Activated CD4-positive, alpha-beta T cell treated with anti-CD3 and anti-CD28 coated beads, Interleukin-2, Interleukin-6, amounts not matched to agents 100 ng/mL and 50 ng/mL, durations not matched to agents 16 hours and 8 hours (primary cell): ENCODE results near the gene KCNQ2.
A peak's percentile ranks its signal among the peaks of the same experiment; 100 is the strongest.

Experiments used
- DNase-seq: peaks from one replicate; pipeline ENCODE4 v3.0.0-alpha.2; 2020

Gene KCNQ2

DNA sequence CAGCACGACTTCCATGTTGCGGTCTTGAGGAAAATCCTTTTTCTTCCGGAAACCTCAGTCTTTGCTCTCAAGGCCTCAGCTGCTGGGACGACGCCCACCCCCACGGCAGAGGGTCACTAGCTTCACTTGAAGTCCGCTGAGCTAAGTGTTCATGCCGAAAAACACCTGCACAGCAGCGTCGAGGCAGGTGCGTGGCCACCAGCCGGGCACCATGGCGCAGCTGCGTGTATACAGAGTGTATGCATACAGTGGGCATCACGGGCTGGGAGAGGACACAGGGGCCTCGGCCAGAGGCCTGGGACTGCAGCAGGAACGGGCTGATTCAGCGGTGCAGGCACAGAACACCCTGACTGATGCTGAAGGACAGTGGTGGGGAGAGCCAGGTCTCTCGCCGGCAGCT is 20.1 kb downstream of the KCNQ2 start:
- DNase-seq, result no peak

GRCh38 chr20:63451821-63452220 is 20.6 kb downstream of the KCNQ2 start:
- DNase-seq, result no peak

DNA sequence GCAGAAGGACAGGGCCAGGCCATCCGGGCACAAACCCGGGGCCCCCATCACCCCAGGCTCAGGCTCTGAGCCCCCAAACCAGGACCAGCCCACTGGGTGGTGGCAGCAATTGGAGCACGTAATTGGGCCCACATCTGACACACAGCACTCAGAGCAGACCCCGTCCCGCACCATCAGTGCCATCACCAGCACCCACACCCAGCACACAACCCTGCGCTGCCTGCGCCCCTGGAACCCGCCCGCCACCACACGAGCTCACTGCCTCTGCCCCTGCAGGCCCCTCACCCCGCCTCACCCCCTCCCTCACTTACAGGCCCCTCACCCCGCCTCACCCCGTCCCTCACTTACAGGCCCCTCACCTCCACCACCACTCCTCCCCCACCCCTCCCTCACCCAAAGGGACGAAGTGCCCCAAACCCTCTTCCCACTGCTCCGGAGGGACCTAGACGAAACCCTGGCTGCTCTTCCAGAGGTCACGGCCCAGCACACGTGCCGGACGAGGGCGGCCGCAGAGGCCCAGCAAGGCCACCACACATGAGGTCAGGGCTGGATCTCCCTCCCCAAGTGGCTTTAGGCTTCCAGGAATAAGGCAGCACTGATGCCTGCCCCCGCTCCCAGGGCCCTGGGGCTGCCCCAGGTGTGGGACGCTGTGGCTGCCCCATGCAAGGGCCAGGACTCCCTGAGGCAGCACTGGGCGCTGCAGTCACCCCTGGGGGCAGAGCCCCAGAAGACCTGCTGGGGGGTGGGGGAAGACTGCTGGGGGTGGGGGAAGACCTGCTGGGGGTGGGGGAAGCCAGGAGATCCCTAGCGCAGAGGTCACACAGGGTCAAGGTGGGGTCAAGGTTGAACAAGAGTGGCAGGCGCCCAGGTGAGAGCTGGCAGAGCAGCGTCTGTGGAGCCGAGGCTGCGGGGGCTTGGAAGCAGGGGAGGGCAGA is 22.4 kb downstream of the KCNQ2 start:
- DNase-seq, result no peak

- DNase-seq, result no peak
Observed at GRCh38 chr20:63449025-63449424, 23.4 kb downstream of the KCNQ2 start.

DNA sequence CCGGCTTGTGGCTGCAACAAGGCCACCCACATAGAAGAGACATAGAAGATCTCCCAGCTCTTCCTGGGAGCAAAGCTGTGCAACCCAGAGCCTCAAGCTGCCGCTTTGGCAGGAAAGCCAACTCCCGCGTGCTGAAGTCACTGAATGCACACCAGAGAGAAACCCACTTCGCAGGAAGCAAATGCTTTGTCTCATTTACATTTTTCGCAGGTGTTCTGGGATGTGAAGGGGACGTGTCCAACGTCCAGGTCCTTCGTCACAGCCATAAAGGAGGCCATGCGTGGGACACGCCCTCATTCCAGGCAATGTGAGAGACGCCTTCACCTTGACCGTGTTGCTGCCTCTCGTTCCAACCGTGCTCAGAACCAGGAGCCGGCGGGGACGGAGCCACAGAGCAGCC is 24.4 kb downstream of the KCNQ2 start:
- no peak for DNase-seq

DNA sequence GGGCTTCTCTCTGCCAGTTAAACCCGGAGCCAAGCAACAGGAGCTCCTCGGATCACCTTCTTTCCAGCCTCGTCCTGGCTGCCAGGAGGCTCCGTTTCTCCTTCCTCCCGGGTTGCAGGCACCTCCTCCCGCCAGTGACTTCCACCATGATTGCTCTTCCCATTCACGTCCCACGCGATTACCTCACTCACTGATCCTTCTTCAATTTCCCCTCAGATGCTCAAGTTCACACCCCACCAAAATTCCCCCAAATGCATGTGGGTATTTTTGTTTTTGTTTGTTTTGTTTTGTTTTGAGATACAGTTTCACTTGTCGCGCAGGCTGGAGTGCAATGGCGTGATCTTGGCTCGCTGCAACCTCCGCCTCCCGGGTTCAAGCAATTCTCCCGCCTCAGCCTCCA is 25.1 kb downstream of the KCNQ2 start:
- DNase-seq, result no peak

- DNase-seq, result no peak
Observed at GRCh38 chr20:63446216-63447024, 26.0 kb downstream of the KCNQ2 start.

DNA sequence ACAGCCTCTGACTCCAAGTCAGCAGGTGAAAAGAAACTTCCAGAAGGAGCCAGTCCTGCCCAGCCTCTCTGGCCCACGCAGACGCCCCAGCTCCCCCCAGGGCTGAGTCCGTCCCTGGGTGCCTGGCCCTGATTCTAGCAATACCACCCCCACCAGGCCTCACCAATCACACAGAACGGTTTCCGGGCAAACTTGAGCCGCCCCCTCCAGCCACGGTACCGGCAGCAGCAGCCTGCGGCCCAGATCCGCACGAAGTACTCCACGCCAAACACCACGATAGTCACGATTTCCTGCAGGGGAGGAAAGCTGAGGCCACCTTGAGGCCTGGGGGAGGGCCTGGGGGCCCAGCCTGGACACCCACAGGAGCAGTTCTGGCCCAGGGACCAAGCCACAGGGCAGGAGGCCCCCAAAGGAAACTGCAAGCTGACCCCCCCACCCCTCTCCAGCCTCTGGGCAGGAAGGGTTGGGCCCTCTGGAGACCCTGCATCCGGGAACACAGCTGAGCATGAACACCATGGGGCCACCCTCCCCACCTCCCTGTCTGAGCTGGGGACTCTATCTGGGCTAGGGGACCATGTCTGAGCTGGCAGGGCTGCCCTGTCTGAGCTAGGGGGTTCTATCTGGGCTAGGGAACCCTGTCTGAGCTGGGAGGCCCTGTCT is 27.2 kb downstream of the KCNQ2 start:
- no peak for DNase-seq

GRCh38 chr20:63444548-63444947 is 27.9 kb downstream of the KCNQ2 start:
- no peak for DNase-seq

- DNase-seq, result no peak
Observed at GRCh38 chr20:63443606-63444395, 28.7 kb downstream of the KCNQ2 start.

DNA sequence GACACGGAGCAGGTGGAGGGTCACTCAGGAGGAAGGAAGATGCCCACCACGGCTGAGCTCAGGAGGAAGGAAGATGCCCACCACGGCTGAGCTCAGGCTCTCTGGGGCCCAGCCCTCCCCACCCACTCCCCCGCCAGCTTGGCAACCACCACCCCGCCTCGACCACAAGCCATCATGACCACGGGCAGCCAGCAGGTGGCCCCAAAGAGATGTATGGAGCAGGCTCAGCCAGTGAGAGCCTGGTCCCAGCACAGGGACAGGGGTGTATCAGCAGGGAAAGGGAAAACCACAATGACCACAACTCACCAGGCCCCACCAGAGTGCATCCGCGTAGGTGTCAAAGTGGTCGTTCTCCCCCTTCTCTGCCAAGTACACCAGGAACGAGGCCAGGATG is 30.4 kb downstream of the KCNQ2 start:
- peak; percentile 47 for DNase-seq

DNA sequence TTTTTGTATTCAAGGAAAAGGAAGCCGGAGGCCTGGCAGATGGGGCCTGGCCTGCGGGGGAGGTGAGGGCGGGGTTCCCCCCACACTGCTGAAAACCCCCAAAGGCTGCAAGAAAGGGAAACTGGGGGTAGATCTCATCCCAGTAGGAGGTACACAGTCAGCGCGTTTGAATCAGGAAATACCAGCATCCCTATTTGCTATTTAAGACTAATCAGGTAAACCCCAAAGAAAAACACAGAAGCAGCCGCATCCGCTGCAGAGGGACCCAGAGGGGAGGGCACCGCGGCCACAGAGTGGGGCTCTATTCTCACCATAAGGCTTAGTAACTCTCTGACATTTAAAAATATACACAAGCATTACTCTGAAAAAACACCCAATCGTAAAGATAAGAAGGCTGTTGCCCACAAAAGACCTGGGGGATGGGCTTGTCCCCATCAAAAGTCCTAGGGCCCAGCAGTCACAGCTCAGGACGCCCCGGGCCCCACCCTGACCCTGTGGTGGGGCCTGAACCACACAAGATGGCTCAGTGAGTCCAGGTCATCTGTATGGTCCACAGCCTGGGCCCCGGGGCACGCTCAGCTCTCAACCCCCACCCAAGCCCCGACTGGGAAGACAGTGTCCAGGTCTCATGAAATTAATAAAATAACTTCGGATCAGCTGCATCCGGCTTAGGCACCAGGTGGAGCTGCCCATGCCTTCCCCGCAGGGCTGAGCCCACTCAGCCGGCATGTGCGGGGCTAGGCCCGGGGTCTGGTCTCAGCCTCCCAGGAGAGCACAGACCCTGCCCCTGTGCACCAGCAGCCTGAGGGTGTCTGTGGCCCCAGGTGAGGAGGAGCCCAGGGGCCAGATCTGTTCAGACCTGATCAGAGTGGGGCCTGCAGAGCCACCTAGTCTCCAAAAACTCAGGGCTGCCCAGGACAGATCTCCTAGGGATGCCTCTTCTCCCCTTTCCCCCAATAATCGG is 31.0 kb downstream of the KCNQ2 start:
- DNase-seq, result no peak

DNA sequence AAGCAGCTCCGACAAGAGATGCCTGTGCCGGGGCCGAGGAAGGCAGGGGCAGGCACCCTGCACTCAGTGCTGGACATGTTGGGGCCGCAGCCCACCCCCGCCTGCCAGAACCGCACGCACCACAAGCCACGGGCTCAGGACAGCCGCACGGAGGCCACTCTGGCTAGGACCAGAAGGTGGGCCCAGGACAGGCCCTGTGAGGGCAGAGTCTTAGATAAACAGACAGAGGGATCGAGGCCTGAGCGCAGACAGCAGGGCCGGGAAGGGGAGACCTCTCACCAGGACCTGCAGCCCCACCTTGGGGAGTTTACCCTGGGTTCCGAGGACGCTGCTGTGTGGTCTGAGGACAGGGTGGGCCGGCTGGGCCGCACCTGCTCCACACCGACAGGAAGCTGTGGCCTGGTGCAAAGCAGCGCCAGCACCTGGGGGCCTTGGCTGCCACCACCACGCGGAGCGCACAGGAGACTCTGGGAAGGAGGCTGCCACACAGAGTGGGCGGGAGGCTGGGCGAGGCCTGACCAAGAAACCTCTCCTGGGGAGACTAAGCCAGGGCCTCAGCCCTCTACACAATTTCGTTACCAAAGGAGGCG is 32.0 kb downstream of the KCNQ2 start:
- DNase-seq, result no peak

- no peak for DNase-seq
Observed at GRCh38 chr20:63439866-63440265, 32.6 kb downstream of the KCNQ2 start.

- DNase-seq, result no peak
Observed at GRCh38 chr20:63438121-63438520, 34.3 kb downstream of the KCNQ2 start.

DNA sequence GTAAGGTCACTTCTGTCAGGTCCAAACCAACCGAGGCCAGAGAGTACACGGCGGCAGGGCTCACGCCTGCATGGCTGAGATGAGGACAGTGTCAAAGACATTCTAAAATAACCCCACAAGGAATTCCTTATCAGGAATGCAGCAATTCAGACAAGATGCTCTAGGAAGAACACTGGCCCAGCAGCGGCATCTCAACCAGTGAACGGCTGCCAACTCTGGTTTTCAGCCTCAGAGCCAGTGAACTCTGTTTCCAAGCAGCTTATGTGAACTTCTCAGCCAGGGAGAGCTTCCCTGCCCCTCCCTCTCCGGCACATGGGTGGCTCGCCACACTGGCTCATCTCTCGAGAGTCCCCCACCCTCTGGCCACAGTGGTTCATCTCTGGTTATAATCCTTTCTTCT is 36.9 kb downstream of the KCNQ2 start:
- DNase-seq, result no peak

DNA sequence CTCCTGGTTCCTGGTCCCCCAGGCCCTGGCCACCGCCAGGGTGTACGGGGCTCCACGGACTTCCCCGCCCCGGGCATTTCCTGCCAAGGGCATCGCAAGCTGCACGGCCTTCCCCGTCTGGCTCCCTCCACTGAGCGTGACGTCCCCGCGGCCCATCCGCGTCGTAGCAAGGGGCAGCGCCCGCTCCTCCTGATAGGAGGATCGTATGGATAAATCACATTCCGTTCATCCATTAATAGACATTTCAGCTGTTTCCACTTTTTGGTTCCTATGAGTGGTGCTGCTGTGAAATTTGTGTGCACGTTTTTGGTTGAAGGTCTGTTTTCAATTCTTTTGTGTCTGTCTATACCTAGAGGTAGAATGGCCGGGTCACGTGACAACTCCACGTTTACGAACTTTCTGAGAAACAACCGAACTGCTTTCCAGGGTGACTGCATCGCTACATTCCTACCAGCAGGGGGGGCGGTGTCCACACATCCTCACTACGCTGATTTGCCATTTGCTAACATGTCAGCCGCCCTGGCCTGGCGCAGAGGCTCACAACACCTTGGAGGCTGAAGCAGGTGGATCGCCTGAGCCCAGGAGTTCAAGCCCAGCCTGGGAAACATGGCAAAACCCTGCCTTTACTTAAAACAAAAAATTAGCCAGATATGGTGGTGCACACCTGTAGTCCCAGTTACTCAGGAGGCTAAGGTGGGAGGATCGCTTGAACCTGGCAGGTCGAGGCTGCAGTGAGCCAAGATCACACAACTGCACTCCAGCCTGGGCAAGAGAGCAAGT is 37.7 kb downstream of the KCNQ2 start:
- DNase-seq, result peak; percentile 81

GRCh38 chr20:63433756-63434531 is 38.5 kb downstream of the KCNQ2 start:
- DNase-seq, result no peak

DNA sequence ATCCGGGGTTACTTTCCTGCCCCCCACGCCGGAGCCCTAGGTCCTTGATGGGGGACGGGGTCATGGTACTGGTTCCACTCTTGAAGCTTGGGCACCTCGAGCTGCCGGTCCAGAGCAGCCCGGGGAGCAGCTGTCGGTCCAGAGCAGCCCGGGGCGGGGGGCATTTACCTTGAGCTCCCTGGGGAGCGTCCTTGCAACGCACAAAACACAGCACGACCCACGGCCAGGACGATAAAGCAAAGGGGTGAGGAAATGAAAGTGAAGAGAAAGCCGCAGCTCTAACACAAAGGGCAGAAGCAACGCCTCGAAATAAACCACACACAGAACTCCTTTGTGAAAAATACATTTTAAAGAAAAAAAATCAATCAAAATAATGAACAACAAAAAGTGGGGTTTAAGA is 39.1 kb downstream of the KCNQ2 start:
- DNase-seq, result no peak
